BLaER1 treated with 17β-estradiol and CSF1 and Interleukin-3, amounts not matched to agents 10 nM and 100 nM (cell line): ENCODE results near the gene CFAP73.
"Not testable (repeated sequence)": the region's sequence is repeated elsewhere in the genome, so short reads cannot be mapped to it uniquely, and the experiment has no call there.

Experiments
- H3K27ac ChIP-seq, 11 experiments: shearing (Covaris generic); formaldehyde crosslinking; 2 replicates each; pipeline ENCODE4 v1.8.1; 2022
- H3K27me3 ChIP-seq, 11 experiments: shearing (Covaris generic); formaldehyde crosslinking; 2 replicates each; pipeline ENCODE4 v1.8.1; 2022
- H3K36me3 ChIP-seq, 11 experiments: shearing (Covaris generic); formaldehyde crosslinking; 2 replicates each; pipeline ENCODE4 v1.8.1; 2022
- H3K4me1 ChIP-seq, 10 experiments: shearing (Covaris generic); formaldehyde crosslinking; 2 replicates each; pipeline ENCODE4 v1.8.1; 2022
- H3K4me2 ChIP-seq, 11 experiments: shearing (Covaris generic); formaldehyde crosslinking; 2 replicates each; pipeline ENCODE4 v1.8.1; 2022
- H3K4me3 ChIP-seq, 10 experiments: shearing (Covaris generic); formaldehyde crosslinking; 2 replicates each; pipeline ENCODE4 v1.8.1; 2022
- H3K9ac ChIP-seq, 11 experiments: shearing (Covaris generic); formaldehyde crosslinking; 2 replicates each; pipeline ENCODE4 v1.8.1; 2022
- H3K9me3 ChIP-seq, 11 experiments: shearing (Covaris generic); formaldehyde crosslinking; replicated peaks in 1 of 11; 2 replicates each; pipeline ENCODE4 v1.8.1; 2022
- H4K20me1 ChIP-seq, 11 experiments: shearing (Covaris generic); formaldehyde crosslinking; 2 replicates each; pipeline ENCODE4 v1.8.1; 2022
- Cebpa-rat ChIP-seq, 11 experiments: shearing (Covaris generic); IDR thresholded peaks; 2 replicates each; pipeline ENCODE4 v1.8.1; 2022

The CFAP73 gene

DNA sequence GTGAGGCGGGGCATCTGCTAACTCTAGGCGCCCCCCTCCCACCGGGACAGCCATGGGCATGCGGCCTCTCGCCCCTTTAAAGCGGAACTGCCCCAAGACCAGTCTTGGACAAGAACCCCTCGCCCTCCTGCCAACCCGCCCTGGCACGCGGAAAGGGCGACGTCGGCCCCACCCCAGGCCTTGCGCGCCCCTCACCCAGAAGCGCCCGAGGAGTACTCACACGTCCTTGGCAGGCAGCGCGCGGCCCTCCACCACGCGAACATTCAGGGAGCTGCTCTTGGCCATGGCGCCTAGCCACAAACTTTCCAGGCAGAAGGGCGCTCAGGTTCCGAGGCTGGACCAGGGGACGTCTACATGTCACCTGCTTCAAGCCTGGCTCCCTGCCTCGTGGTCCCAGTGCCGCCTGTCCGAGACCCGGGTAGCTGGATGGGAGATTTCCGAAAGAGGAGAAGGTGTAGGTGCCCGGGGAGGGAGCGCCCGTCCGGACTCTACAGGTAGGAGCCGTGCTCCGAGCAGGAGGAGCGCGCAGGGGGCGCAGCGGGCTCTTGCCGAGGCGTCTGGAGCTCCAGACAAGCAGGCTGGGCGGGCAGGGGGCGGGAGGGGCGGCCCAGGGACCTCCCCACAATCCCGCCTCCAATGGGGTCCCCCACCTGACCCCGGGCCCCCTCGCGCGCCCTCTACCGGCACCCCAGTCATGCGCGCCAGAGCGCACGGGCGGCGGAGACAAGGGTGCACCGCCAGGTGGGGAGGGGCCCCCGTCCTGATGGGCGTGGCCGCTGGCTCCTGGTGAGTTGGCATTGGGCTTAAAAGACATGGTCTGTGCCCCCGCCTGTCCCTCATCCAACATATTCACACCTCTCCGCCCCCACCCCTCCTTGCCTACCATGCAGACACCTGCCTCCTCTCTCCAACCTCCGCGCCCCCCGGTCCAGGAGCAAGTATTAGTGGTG is 14.1 kb upstream of the CFAP73 start, which contains the start of gene RASAL1:
Gene RASAL1, minus strand, starts transcription at position 584 of the 950 bp plus-strand sequence. Its CDS starts 299 bp downstream, at position 285.
- H3K9me3 ChIP-seq: no peaks in the 10 kb centered on the region
- H4K20me1 ChIP-seq: peaks cover 0 to 24% (median 0%) of the 10 kb centered on the region in 11 experiments; a peak in 5 of 22 replicates
- peak within 1 kb of the TSS; percentile 38 to 86 (median 60); a peak in 21 of 22 replicates for H3K9ac ChIP-seq
- H3K4me1 ChIP-seq: peaks cover 46 to 92% (median 73%) of the 10 kb centered on the region in 10 experiments
- H3K4me3 ChIP-seq: peak within 1 kb of the TSS; percentile 50 to 73 (median 56)
- no peak for TF ChIP-seq Cebpa-rat (IDR thresholded peaks at IDR 0.05)
- H3K27me3 ChIP-seq: peaks cover 0 to 14% (median 6%) of the 10 kb centered on the region in 11 experiments; a peak in 8 of 22 replicates
- peak within 1 kb of the TSS; percentile 95 to 99 (median 97) for H3K4me2 ChIP-seq
- H3K36me3 ChIP-seq: no peaks in the 10 kb centered on the region
- peak within 1 kb of the TSS; percentile 12 to 78 (median 51); a peak in 18 of 22 replicates for H3K27ac ChIP-seq

DNA sequence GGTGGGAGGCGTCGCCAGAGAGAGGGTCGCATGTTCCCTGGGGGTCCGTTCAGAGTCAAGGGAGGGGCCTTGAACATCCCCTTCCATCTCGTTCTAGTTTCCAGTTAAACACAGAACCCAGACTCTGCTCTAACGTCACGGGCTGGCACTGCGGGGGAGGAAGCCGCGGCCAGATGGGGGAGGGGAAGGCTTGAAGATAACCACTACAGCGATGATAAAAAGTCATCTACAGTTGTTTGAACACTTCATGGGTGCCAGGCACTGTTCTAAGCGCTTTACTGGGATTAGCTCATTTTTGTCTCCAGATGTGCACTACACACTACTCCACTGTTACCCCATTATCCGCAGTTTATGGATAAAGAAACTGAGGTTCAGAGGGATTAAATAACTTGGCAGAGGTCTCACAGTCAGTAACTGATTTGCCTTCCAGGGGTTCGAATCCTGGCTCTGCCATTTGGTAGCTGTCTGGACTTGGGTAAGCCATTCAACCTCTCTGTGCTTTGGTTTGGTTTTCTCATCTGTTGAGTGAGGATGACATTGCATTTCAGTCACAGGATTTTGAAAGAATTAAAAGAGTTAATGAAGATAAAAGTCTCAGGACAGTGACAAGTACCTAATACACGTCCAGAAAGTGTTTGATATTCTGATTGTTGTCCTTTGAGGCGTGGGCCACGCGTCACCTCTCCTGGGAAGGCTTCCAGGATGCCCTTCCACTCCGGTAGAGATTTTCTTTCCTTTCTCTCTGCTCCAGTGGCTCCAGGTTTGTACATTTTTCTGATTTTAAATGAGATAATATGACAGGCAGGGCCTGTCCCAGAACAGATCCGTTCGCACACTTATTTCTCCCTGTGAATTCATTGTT is 13.2 kb upstream of the CFAP73 start:
- no peak for TF ChIP-seq Cebpa-rat (IDR thresholded peaks at IDR 0.05)
- Histone ChIP-seq H3K9ac (peak overlapping the region in 10 of 11 experiments; percentile 14 to 86 (median 48); a peak in 14 of 22 replicates), H3K9me3 (no peaks in the 10 kb centered on the region), H3K4me1 (peaks cover 49 to 92% (median 74%) of the 10 kb centered on the region in 10 experiments), H3K27me3 (peaks cover 0 to 14% (median 6%) of the 10 kb centered on the region in 11 experiments; a peak in 8 of 22 replicates), H3K4me2 (peak overlapping the region; percentile 95 to 99 (median 97)), H4K20me1 (peaks cover 0 to 24% (median 0%) of the 10 kb centered on the region in 11 experiments; a peak in 5 of 22 replicates), H3K36me3 (no peaks in the 10 kb centered on the region), H3K4me3 (peak overlapping the region; percentile 50 to 73 (median 56); a peak in 19 of 20 replicates), H3K27ac (peak overlapping the region in 10 of 11 experiments; percentile 12 to 69 (median 40); a peak in 15 of 22 replicates)

DNA sequence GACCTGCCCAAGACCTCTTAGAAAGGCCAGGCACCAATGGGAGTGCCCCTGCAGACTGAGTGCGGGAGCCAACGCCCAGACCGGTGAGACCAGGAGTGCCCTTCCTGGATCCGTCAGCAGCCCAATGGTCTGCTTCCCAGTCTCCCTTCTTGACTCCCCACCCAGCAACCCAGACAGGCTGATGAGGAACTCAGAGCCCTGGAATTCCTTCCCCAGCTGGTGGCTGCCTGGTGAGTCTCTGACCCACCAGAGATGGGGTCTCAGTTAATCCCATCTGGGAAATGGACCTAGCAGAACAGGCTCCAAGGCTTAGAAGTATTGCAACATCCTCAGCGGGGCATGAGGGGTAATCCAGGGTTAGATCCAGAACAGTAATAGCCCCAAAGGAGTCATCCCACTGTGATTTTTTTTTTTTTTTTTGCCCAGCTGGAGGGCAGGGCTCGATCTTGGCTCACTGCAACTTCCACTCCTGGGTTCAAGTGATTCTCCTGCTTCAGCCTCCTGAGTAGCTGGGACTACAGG is 12.5 kb upstream of the CFAP73 start:
- peak overlapping the region; percentile 95 to 99 (median 97); a peak in 20 of 22 replicates for H3K4me2 ChIP-seq
- peak in 2 of 11 experiments; percentile 42 to 66; a peak in 4 of 22 replicates for TF ChIP-seq Cebpa-rat (IDR thresholded peaks at IDR 0.05)
- no peak overlapping the region for H3K4me3 ChIP-seq
- peak overlapping the region in 1 of 11 experiments; percentile 86; a peak in 1 of 22 replicates for H3K9ac ChIP-seq
- peaks cover 0 to 14% (median 6%) of the 10 kb centered on the region in 11 experiments; a peak in 8 of 22 replicates for H3K27me3 ChIP-seq
- H3K36me3 ChIP-seq: no peaks in the 10 kb centered on the region
- H3K9me3 ChIP-seq: no peaks in the 10 kb centered on the region
- peaks cover 0 to 23% (median 0%) of the 10 kb centered on the region in 11 experiments; a peak in 5 of 22 replicates for H4K20me1 ChIP-seq
- peaks cover 56 to 93% (median 77%) of the 10 kb centered on the region in 10 experiments for H3K4me1 ChIP-seq
- H3K27ac ChIP-seq: peak overlapping the region in 6 of 11 experiments; percentile 2 to 69 (median 37); a peak in 10 of 22 replicates

- H3K4me1 ChIP-seq: peaks cover 67 to 93% (median 79%) of the 10 kb centered on the region in 10 experiments
- TF ChIP-seq Cebpa-rat (IDR thresholded peaks at IDR 0.05): no peak
- H3K27ac ChIP-seq: peak overlapping the region in 7 of 11 experiments; percentile 22 to 45 (median 31); a peak in 11 of 22 replicates
Observed at GRCh38 chr12:113137861-113138783, 11.4 kb upstream of the CFAP73 start.

GRCh38 chr12:113138826-113139225 is 10.7 kb upstream of the CFAP73 start:
- Histone ChIP-seq H4K20me1 (peaks cover 0 to 8% (median 0%) of the 10 kb centered on the region in 11 experiments; a peak in 4 of 22 replicates), H3K4me1 (peaks cover 71 to 86% (median 75%) of the 10 kb centered on the region in 10 experiments), H3K9ac (no peak overlapping the region), H3K9me3 (no peaks in the 10 kb centered on the region), H3K4me3 (no peak overlapping the region), H3K27ac (no peak overlapping the region), H3K36me3 (no peaks in the 10 kb centered on the region), H3K27me3 (peaks cover 0 to 14% (median 6%) of the 10 kb centered on the region in 11 experiments; a peak in 8 of 22 replicates), H3K4me2 (peak overlapping the region in 2 of 11 experiments; percentile 12 to 97; a peak in 1 of 22 replicates)
- no peak for TF ChIP-seq Cebpa-rat (IDR thresholded peaks at IDR 0.05)

More at GRCh38 chr12:113137861-113138783, 11.4 kb upstream of the CFAP73 start:
- no peak overlapping the region for H3K9ac ChIP-seq
- peaks cover 0 to 14% (median 6%) of the 10 kb centered on the region in 11 experiments; a peak in 8 of 22 replicates for H3K27me3 ChIP-seq
- H3K4me2 ChIP-seq: peak overlapping the region in 10 of 11 experiments; percentile 15 to 99 (median 96); a peak in 18 of 22 replicates
- H3K4me3 ChIP-seq: no peak overlapping the region
- H3K36me3 ChIP-seq: no peaks in the 10 kb centered on the region
- no peaks in the 10 kb centered on the region for H3K9me3 ChIP-seq
- H4K20me1 ChIP-seq: peaks cover 0 to 15% (median 0%) of the 10 kb centered on the region in 11 experiments; a peak in 4 of 22 replicates

DNA sequence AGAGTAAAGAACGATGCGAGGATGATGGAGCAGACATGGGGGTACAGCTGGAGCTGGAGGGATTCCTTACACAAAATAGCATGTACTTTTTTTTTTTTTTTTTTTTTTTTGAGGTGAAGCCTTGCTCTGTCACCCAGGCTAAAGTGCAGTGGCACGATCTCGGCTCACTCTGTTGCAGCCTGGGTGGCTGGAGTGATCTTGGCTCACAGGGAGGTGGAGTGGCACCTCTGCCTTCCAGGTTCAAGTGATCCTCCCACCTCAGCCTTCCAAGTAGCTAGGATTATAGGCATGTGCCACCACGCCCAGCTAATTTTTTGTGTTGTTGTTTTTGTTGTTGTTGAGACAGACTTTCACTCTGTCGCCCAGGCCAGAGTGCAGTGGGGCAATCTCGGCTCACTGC is 8.8 kb upstream of the CFAP73 start:
- Histone ChIP-seq H3K4me3 (no peak overlapping the region), H3K27ac (peak overlapping the region in 1 of 11 experiments; percentile 17; a peak in 2 of 22 replicates)

GRCh38 chr12:113141716-113142115 is 7.8 kb upstream of the CFAP73 start:
- not testable (repeated sequence) for H3K4me3 ChIP-seq, H3K9me3 ChIP-seq, H3K36me3 ChIP-seq, H4K20me1 ChIP-seq, H3K27me3 ChIP-seq
- H3K4me1 ChIP-seq: peaks cover 44 to 65% (median 49%) of the 10 kb centered on the region in 10 experiments
- peak overlapping the region in 3 of 11 experiments; percentile 76 to 84 (median 80); a peak in 6 of 22 replicates for H3K27ac ChIP-seq
- H3K9ac ChIP-seq: peak overlapping the region in 4 of 11 experiments; percentile 61 to 70 (median 65); a peak in 6 of 22 replicates
- peak overlapping the region; percentile 35 to 77 (median 61); a peak in 20 of 22 replicates for H3K4me2 ChIP-seq

More for the DNA sequence above, 8.8 kb upstream of the CFAP73 start:
- no peak for TF ChIP-seq Cebpa-rat (IDR thresholded peaks at IDR 0.05)
- no peaks in the 10 kb centered on the region for H4K20me1 ChIP-seq
- H3K36me3 ChIP-seq: no peaks in the 10 kb centered on the region
- H3K9ac ChIP-seq: no peak overlapping the region
- peak overlapping the region; percentile 37 to 77 (median 55); a peak in 19 of 22 replicates for H3K4me2 ChIP-seq
- H3K27me3 ChIP-seq: peaks cover 0 to 4% (median 0%) of the 10 kb centered on the region in 11 experiments; a peak in 2 of 22 replicates
- no peaks in the 10 kb centered on the region for H3K9me3 ChIP-seq
- H3K4me1 ChIP-seq: peaks cover 54 to 72% (median 59%) of the 10 kb centered on the region in 10 experiments
